HG02852 (cell line): Measurements from ENCODE around the gene C4orf51.

Experiments used
- ATAC-seq: cut with Tn5 transposase; IDR thresholded peaks from one replicate; pipeline ENCODE4 v1.9.1; 2021; ENCODE audit warnings: mild to moderate bottlenecking, moderate library complexity; ENCODE audit not compliant: unreplicated experiment

Gene C4orf51

GRCh38 chr4:145709336-145709735 is 29.4 kb downstream of the C4orf51 start:
- peak; percentile 18 for ATAC-seq

- ATAC-seq, result peak; percentile 92
These were observed 29.9 kb downstream of the C4orf51 start for GRCh38 chr4:145709843-145710242.

- no peak for ATAC-seq
These were observed 36.3 kb downstream of the C4orf51 start for GRCh38 chr4:145716200-145716599.

GRCh38 chr4:145716661-145717200 is 36.8 kb downstream of the C4orf51 start:
- no peak for ATAC-seq

DNA sequence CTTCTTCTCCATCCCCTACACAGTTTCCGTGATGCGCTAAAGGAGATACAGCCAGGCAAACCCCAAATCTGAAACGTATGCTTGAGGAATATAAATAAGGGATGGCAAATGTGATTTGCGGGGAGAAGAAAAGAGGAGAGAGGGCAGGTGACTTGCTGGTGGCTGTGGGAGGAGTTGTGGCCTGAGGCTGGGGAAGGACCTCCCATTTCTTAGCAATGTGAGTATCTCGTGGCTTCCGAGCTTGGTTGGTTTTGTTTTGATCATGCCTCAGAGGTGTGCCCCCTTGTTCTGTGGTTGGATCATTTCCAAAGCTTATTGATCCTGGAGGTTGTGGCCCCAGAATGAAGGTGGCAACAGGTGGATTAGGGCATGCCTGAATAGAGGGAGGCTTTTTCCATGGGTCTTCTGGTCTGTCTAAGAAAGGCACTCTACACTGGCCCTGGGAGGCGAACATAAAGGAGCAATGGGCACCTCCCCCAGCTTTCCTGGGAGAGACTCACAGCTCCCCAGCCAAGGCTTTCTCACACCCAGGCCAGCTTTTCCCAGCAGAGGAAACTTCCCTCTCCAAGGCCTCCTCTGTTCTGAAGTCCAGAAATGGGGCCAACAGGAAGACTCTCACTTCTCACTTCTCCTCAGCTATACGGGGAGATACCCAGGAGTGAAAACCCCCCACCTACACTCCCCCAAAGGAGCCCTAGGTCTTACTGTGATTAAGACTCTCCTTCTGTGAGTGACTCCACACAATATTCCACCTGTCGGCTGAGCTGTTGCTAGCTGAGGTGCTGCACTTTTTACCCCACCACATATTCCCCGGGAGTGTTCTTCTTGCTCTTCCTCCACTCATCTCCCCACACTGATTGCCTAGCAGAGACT is 40.0 kb downstream of the C4orf51 start:
- peak; percentile 72 for ATAC-seq

DNA sequence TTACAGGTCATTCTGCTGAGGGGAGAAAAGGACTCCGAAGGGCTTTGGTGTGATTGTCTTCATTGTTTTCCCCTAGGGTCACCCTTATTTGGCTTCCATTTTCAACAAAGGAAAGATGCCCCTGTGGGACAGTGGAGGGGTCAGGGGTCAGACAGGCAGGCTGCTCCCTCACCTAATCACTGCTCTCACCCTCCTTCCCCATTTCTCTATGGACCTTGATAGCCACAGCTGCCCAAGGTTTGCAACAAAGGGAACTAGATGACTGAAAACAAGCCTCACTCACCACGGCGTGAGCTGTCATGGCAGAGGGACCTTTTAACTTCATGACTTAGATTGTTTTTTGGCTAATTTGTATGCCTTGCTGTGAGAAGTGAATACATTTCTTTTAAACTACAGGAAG is 40.7 kb downstream of the C4orf51 start:
- peak; percentile 27 for ATAC-seq

DNA sequence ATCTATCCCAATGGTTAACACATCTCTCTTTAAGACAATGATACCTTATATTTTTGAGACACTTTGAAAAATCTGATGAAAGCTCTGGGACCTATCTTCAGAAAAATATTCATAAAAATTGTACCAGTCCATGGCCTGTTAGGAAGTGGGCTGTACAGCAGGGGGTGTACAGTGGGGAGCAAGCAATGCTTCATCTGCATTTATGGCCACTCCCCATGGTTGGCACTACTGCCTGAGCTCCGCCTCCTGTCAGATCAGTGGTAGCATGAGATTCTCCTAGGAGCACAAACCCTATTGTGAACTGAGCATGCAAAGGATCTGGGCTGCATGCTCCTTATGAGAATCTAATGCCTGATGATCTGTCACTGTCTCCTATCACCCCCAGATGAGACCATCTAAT is 42.6 kb downstream of the C4orf51 start:
- ATAC-seq, result no peak

- ATAC-seq, result no peak
These were observed 43.4 kb downstream of the C4orf51 start for GRCh38 chr4:145723336-145723735.

DNA sequence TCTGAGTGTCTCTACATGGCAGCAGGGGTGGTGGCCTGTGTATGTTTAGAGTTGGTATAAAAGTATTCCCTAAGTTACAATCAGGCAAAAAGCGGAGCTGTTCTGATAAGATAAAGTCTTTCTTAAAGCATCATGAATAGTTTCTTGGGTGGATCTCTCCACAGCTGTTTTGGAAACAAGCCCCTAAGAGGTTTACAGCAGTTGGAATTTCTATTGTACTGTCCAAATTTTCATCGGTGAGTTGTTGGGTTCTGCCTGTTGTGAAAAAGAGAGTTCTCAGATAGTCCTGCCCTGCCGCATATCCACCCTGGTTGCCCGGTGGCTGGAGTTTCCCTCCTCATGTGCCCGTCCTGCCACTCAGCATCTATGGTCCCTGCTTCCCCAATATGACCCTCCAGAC is 50.1 kb downstream of the C4orf51 start:
- no peak for ATAC-seq

DNA sequence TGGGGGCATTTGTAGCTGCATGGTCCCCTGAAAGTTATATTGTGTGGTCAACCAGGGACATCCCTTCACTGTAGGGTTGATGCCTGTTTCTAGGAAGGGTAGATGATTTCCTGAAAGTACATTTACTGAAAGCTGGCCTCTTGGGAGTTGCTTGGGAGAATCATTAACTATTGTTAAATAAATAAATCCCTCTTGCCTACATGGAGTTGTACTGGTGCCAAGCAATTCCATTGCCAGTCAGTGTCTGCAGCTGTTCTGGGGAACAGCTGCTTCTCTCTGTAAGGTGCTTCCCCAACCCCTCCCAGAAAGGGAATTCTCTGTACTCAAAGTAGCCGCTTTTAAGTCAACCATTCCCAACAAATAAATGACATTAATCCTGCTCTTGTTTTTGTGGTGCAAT is 51.1 kb downstream of the C4orf51 start:
- ATAC-seq, result no peak

DNA sequence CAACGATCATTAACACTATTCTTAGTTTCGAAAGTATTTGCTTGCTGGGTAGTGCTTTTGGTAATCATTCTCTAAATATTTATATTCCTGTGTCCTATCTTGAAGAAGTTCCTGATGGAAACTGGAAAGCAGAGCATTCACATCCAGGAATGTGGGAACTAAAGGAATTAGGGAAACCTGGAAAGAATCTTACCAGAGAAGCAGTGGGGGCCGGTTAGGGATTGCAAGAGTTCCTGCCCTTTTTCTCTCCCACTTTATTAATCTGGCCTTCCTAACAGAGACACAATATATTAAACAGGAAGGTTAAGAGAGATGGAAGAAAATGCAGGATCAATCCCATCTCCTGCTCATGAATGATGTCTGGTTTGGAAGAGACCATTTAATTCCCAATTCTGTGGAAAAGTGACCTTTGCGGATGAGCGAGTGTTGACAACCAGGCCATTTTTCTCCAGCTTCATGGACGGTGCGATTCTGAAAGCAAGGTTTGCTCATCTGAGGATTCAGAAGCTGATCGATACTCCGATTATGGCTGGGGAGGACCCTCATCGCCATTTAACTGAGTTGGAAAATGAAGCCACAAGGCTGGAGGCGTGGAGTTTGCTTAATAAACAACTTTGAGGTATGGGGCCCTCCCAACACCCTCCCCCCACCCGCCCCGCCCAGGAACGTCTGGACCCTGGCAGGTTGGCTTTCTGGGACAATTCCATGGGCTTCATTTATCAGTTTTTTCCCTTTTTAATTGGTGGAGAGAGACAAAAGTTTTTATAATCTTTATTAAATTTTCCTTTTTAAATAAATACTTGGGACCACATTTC is 52.3 kb downstream of the C4orf51 start:
- ATAC-seq, result no peak

DNA sequence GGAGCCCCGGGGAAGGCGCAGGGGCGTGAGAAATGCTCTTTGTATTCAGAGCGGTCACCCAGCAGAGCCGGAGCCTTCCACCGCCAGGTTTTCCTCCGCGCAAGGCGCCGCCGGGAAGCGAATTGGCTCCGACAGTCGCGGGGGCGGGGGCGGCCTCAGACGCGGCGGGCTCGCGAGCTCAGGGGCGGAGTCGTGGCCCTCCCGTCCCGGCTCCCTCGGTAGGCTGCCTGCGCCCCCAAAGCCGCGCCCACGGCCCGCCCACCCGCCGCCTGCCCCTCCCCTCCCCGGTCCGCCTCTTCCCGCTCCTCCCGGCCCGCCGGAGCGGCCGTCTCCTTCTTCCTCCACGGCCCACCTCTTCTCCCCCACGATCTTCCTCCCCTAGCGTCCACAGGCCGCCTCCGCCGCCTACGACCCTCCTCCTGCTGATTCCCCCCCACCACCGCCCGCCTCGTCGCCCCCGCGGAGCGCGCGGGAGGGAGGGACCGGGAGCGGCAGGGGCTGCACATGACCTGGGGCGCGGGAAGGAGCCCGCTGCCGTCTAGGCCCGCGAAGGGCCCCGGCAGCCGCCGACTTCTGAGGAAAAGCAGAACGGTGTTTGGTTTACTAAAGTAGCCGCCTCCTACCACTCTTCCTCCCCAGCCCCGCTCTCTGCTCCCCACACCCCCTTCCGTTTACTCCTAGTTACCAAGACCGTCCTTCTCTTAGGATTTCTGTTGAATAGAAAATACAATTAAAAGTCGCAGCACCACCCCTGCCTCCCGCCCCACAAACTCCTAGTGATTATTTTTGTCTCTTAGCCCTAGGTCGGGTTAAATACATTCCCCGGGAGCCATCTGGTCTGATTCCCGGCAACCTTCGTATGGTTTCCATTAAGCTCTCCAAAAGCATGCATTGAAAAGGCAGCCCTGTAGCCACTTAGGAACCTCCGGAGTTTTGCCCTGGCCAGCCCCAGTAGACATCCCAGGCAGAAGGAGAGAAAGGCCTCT is 53.2 kb downstream of the C4orf51 start:
- ATAC-seq, result peak; percentile 90

DNA sequence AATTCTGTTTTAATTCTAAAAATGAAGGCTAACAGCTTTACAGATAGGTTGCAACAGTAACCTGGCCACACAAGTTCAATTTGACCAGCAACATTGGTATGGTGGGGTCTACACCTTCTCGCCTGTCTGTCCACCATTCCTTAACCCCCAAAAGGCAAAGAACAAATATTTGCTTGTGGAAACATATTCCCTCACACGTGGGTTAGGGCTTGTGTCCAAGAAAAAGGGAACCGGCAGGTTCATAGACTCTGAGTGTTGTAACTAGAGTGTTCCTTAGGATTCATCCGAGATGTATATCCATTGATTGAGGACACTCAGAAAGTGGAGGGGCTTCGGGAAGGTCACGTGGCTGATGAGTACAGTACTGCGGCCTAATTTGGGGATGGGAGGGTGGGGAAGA is 54.1 kb downstream of the C4orf51 start:
- no peak for ATAC-seq

GRCh38 chr4:145734576-145735346 is 54.8 kb downstream of the C4orf51 start:
- peak; percentile 38 for ATAC-seq

DNA sequence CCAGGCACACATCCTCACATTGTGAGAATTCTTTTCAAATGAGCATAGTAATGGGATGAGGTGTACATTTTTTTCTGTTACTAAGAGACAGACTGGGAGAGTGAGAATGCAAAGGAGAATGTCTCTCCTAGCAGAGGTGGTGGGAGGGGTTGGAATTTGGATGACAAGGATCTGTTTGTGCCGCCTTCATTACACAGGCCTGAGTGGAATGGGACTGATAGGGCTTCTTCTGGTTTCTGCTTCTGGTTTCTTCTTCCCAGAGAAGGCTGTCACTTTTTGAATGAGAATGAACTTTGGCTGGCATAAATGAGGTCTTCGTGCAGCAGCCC is 55.4 kb downstream of the C4orf51 start:
- no peak for ATAC-seq

DNA sequence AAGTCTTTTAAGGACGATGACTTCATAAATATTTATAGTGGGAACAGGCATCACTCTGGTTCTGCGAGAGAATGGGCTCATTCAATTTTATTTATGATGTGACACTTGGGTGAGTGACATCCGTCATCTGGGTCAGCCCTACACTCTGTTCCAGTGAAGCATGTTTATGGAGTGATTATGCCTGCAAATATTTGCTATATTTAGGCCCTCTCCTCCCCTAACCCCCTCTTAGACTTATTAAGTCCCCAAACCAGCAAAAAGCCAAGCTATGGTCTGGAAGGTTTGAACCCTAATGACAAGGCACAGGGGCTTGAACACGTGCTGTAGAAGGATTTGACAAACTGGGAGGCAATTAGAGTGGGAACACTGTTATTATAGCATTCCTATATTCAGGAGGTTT is 55.9 kb downstream of the C4orf51 start:
- no peak for ATAC-seq

DNA sequence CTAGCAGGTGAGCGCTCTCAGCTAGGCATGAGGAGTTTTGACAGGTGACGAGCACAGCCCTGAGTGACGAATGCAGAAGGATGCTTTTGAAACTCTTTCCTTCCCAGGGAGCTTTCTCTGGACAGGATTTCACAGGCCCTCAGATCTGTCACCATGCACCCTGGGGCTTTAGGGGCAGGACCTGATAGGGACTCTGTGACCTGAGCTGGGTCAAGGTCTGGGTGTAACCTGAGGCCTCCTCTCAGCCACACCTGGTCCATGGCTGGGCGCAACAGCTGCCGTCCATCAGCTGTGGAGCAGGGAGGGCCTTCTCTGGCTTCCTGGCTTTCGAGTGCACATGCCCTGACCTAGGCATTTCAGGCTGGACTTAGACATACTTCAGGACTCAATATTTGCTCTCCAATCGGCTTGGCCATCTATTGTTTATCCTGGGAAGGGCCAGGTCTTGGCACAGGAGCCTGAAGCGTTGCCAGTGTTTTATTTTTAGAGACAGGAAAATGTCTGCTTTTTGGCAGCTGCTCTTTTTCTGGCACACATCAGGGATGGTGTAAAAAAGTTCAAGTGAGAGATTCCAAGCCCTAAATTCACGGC is 56.4 kb downstream of the C4orf51 start:
- no peak for ATAC-seq

GRCh38 chr4:145739845-145740244 is 59.9 kb downstream of the C4orf51 start:
- ATAC-seq, result no peak

DNA sequence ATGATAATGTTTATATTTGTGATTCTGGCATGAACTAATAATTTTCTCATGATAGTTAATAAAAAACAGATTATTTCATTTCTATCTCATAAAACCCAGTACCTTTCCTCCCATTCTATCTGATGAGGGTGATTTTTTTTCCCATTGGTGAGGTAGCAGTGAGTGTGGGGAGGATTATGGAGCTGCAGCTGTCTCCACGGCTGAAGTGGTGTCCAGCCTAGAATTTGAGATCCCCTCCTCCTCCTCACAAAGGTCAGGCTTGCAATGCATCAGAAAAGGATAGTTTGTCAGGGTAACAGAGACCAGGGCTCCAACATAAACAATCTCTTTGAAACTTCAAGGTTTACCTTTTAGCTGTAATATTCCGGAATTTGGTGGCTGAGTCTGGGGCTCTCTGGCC is 60.9 kb downstream of the C4orf51 start:
- ATAC-seq, result no peak

DNA sequence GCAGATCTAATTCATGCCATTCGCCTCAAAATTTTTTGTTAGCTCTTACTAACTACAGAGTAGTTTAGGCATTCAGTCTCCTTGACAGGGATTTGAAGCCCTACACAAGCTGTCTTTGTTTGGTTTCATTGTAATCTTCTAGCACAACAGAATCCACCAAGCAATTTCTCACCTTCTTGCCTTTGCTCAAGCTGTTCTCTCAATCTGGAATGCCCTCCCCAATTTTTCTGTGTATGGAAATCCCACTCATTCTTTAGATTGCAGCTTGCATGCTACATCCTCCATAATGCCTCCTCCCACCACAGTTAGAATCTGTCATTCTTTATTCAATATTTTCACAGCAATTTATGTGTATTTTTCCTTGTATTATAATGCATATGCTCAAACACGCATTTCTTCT is 63.7 kb downstream of the C4orf51 start:
- ATAC-seq, result no peak
